OCI-LY3 (cell line): ENCODE data around the gene DMWD.

Source experiments
- H2AFZ ChIP-seq: fragments of 200-600, 300-600 bp; shearing (Covaris generic); 2 replicates; pipeline ENCODE4 v1.6.0; 2014; ENCODE audit warnings: antibody characterized with exemption, low read depth, low read length
- H3K27ac ChIP-seq: fragments of 200-600, 300-600 bp; sonication (generic); 2 replicates; pipeline ENCODE4 v1.5.1; 2014; ENCODE audit warnings: mild to moderate bottlenecking, low read length, moderate library complexity, mixed read lengths
- H3K27me3 ChIP-seq: fragments of 200-600, 300-600 bp; sonication (generic); 2 replicates; pipeline ENCODE4 v1.6.1; 2014; ENCODE audit warnings: low read depth, low read length, mixed read lengths
- H3K36me3 ChIP-seq: fragments of 200-600, 300-600 bp; sonication (generic); replicated peaks from 2 replicates; pipeline ENCODE3; 2014; ENCODE audit warnings: low read depth, low read length, mixed read lengths
- H3K4me1 ChIP-seq: fragments of 300-600, 200-600 bp; sonication (generic); 2 replicates; pipeline ENCODE4 v1.6.1; 2014; ENCODE audit warnings: low read length, mixed read lengths
- H3K4me2 ChIP-seq: fragments of 200-600, 300-600 bp; sonication (generic); 2 replicates; pipeline ENCODE4 v1.6.1; 2014; ENCODE audit warnings: low read length, mixed read lengths
- H3K4me3 ChIP-seq: fragments of 300-600, 200-600 bp; sonication (generic); 2 replicates; pipeline ENCODE4 v1.5.1; 2014; ENCODE audit warnings: antibody characterized with exemption, mild to moderate bottlenecking, low read length, moderate library complexity
- H3K79me2 ChIP-seq: fragments of 300-600, 200-600 bp; shearing (Covaris generic); 2 replicates; pipeline ENCODE4 v1.6.1; 2014; ENCODE audit warnings: mild to moderate bottlenecking, low read length, mixed read lengths
- H3K9ac ChIP-seq: fragments of 300-600, 200-600 bp; shearing (Covaris generic); 2 replicates; pipeline ENCODE4 v1.6.0; 2014; ENCODE audit warnings: mild to moderate bottlenecking, low read length, moderate library complexity
- H3K9me3 ChIP-seq: fragments of 200-600, 300-600 bp; shearing (Covaris generic); 2 replicates; pipeline ENCODE4 v1.6.1; 2014; ENCODE audit warnings: low read length, mixed read lengths; ENCODE audit not compliant: insufficient read depth
- H4K20me1 ChIP-seq: fragments of 200-600, 300-600 bp; sonication (generic); 2 replicates; pipeline ENCODE4 v1.6.1; 2016; ENCODE audit warnings: low read length, mixed read lengths; ENCODE audit not compliant: insufficient read depth
- EZH2phosphoT487 ChIP-seq: fragments of 200-600 bp; shearing (Covaris generic); IDR thresholded peaks from 2 replicates; pipeline ENCODE4 v1.6.1; 2018; ENCODE audit warnings: antibody characterized with exemption, mixed run types, low read depth
- TF ChIP-seq, protein P1 (sequence below): fragments of 200-600, 300-600 bp; sonication (generic); IDR thresholded peaks from 2 replicates; pipeline ENCODE4 v1.5.1; 2014; ENCODE audit warnings: antibody characterized with exemption, low read length, low read depth

Gene DMWD

DNA sequence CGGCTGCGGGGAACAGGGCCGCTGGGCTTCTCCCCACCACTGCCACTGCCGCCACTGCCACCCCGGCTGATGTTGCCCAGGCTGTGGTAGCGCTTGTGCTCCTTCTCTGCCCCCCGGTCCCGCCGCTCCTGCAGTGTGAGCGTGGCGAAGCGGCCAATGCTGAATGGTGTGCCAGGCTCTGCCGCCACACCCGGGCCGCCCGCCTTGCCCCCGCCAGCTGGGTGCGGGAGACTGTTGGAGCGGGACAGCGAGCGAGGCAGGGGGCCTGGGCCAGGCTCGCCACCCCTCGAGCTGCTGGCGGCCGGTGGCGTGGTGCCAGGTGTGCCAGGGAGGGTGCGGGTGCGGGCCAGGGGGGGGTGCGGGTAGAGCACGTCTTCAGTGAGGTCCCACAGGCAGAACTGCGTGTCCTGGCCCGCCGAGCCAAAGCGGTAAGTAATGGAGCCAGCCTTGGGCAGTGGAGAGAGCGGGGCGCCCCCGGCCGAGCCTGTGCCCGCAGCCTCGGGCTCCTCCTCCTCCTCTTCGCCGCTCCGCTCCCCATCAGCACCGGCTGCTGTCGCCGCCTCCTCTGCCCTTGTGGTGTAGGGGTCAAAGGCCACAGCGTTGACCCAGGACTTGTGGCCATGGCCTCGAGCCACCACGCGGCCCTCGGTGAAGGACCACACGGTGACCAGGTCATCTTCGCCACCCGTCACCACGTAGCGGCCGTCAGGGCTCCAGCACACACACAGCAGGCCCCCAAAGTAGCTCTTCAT is 6.7 kb downstream of the DMWD start:
- Histone ChIP-seq H3K4me1 (peaks cover 13% of the 10 kb centered on the region), H4K20me1 (peaks cover 14% of the 10 kb centered on the region; the same call in 1 of the 2 replicates), H3K79me2 (no peaks in the 10 kb centered on the region; the same call in 1 of the 2 replicates), H2AFZ (no peak overlapping the region), H3K4me3 (no peak overlapping the region), H3K4me2 (no peak overlapping the region), H3K9ac (no peak overlapping the region), H3K9me3 (no peaks in the 10 kb centered on the region), H3K36me3 (peaks cover 27% of the 10 kb centered on the region), H3K27ac (no peak overlapping the region), H3K27me3 (no peaks in the 10 kb centered on the region)
- TF ChIP-seq, protein P1, sequence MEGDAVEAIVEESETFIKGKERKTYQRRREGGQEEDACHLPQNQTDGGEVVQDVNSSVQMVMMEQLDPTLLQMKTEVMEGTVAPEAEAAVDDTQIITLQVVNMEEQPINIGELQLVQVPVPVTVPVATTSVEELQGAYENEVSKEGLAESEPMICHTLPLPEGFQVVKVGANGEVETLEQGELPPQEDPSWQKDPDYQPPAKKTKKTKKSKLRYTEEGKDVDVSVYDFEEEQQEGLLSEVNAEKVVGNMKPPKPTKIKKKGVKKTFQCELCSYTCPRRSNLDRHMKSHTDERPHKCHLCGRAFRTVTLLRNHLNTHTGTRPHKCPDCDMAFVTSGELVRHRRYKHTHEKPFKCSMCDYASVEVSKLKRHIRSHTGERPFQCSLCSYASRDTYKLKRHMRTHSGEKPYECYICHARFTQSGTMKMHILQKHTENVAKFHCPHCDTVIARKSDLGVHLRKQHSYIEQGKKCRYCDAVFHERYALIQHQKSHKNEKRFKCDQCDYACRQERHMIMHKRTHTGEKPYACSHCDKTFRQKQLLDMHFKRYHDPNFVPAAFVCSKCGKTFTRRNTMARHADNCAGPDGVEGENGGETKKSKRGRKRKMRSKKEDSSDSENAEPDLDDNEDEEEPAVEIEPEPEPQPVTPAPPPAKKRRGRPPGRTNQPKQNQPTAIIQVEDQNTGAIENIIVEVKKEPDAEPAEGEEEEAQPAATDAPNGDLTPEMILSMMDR: no peak
- TF ChIP-seq EZH2phosphoT487: no peak

DNA sequence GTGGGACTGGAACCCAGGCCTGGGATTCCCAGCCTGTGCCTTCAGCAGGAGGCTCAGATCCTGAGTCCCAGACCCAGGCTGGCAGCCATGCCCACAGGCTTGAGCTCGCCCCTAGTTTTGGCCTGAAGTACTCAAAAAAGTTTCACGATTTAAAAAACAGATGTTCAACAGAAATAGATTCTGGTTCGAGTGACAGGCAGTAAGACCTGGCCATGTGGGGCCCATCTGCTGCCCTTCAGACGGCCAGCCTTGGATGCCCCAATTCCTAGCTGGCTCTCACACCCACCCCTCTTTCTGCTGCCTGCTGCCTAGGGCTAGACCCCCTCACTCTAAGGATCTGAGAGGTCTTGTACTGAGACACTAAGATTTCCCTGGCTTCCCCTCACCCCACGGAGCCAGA is 7.5 kb downstream of the DMWD start:
- Histone ChIP-seq H3K9me3 (no peaks in the 10 kb centered on the region), H3K4me3 (no peak overlapping the region), H3K9ac (no peak overlapping the region), H3K79me2 (no peaks in the 10 kb centered on the region), H2AFZ (no peak overlapping the region), H3K27ac (no peak overlapping the region), H3K36me3 (peaks cover 22% of the 10 kb centered on the region), H3K27me3 (no peaks in the 10 kb centered on the region), H4K20me1 (0 out of 2 replicates have a peak, but pooled peaks cover 10% of the 10 kb centered on the region), H3K4me2 (no peak overlapping the region), H3K4me1 (peaks cover 18% of the 10 kb centered on the region)
- TF ChIP-seq, protein P1: no peak
- no peak for TF ChIP-seq EZH2phosphoT487

DNA sequence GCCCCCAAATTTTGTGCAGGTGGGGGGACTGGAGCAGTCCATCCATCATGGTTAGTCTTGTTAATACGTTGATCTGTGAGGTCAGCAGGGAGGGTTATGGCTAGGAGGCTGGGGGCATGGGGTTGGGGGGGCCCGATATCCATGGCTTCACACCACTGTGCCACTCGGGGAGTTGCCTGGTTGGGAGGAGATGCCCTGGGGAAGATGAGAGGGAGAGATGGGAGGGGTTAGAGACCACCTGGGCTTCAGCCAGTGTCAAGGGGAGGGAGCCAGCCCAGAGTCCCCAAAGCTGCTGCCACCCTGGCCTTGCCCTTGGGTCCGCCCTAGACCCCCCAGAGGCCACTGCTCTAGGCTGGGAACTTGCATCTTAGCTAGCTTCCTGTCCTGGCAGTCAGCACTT is 8.5 kb downstream of the DMWD start:
- Histone ChIP-seq H3K9me3 (no peaks in the 10 kb centered on the region), H3K79me2 (no peaks in the 10 kb centered on the region), H3K4me3 (no peak overlapping the region), H3K4me2 (no peak overlapping the region), H3K27ac (no peak overlapping the region), H4K20me1 (0 out of 2 replicates have a peak, but pooled peaks cover 10% of the 10 kb centered on the region), H2AFZ (no peak overlapping the region), H3K4me1 (peaks cover 22% of the 10 kb centered on the region), H3K27me3 (no peaks in the 10 kb centered on the region), H3K36me3 (peaks cover 17% of the 10 kb centered on the region), H3K9ac (no peak overlapping the region)
- TF ChIP-seq EZH2phosphoT487: no peak
- TF ChIP-seq, protein P1: no peak

DNA sequence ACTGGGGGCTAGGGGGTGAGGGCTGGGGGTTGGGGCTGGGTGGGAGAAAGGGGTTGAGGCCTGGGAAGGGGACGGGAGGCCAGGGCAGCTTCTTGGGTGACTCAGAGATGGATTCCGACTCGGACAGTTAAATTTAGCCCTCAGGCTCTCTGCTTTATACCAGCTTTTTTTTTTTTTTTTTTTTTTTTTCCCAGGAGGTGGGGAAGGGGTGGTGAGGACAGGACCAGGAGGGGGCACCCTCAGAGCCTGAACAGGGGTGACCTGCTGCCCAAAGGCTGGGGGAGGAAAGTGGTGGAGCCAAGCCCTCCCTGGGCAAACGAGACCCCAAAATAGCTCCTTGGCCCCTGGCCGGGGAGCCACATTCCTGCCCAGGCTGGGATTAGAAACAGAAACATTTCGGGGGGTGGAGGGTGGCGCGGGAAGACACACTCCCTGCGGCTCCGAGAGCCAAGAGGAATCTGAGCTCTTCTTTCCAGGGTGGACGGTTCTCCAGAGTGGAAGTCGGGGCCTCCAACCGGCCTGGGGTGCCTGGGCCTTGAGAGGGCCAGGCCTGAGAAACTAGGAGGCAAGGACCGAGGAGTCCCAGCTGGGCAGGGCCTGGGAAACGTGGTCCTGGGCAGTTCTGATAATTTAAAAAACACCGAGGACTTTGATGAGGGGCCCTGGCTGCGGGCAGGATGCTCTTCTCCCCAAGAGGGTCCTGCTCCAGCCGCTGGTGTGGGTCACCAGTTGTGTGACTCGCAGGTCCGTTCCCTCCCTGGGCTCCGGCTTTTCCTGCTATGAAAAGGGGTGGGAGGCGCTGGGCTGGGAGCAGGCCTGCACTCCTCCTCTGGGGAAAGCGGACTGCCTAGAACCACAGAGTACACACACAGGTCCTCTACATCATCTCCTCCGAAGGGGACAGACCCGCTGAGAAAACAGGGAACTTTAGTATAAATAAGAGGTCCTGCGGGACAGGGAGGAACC is 9.5 kb downstream of the DMWD start:
- H3K79me2 ChIP-seq: no peaks in the 10 kb centered on the region
- 0 out of 2 replicates have a peak, but pooled peaks cover 10% of the 10 kb centered on the region for H4K20me1 ChIP-seq
- no peaks in the 10 kb centered on the region for H3K27me3 ChIP-seq
- no peak overlapping the region for H3K4me3 ChIP-seq
- H2AFZ ChIP-seq: no peak overlapping the region
- H3K4me2 ChIP-seq: no peak overlapping the region
- peaks cover 13% of the 10 kb centered on the region for H3K36me3 ChIP-seq
- no peaks in the 10 kb centered on the region for H3K9me3 ChIP-seq
- H3K9ac ChIP-seq: no peak overlapping the region
- H3K4me1 ChIP-seq: peaks cover 31% of the 10 kb centered on the region
- no peak overlapping the region for H3K27ac ChIP-seq
- TF ChIP-seq EZH2phosphoT487: no peak
- TF ChIP-seq, protein P1: no peak
